RKO (cell line): ENCODE results near the gene CCDC121.
A peak's percentile ranks its signal among the peaks of the same experiment; 100 is the strongest.
"Not testable (repeated sequence)": the region's sequence is repeated elsewhere in the genome, so short reads cannot be mapped to it uniquely, and the experiment has no call there.

ENCODE experiments used
- DNase-seq: peaks from one replicate; pipeline ENCODE4 v3.0.0-alpha.2; 2016; ENCODE audit warnings: low spot score

CCDC121 gene

DNA sequence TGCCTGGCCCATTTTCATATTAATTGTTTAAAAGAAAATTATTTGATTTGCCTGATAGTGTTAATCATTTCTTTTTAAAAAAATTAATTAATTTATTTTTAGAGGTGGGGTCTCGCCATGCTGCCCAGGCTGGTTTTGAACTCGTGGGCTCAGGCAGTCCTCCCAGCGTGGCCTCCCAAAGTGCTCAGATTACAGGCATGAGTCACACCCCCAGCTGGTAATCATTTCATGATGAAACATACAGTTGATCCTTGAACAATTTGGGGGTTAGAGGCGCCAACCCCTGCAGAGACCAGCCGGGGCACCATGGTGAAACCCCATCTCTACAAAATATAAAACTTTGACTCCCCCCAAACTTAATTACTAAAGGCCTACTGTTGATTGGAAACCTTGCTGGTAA lies 8.0 kb upstream of the CCDC121 start:
- DNase-seq: peak; percentile 38

GRCh38 chr2:27634291-27634690 lies 5.5 kb upstream of the CCDC121 start:
- no peak for DNase-seq

DNA sequence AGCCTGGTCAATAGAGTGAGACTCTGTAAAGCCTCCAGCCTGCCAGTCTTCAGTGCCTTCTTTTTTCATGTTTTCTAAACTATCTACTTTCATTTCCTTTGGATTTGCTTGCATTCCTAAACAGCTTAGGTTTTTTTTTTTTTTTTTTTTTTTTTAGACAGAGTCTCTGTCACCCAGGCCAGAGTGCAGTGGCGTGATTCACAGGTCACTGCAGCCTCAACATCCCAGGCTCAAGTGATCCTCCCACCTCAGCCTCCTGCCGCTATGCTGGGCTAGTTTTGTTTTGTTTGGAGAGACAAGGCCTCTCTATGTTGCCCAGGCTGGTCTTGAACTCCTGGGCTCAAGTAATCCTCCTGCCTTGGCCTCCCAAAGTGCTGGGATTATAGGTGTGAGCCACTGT lies 1.4 kb upstream of the CCDC121 start:
- DNase-seq: not testable (repeated sequence)

GRCh38 chr2:27627963-27628766 lies 647 bp downstream of the CCDC121 start:
- DNase-seq: peak; percentile 92

- not testable (repeated sequence) for DNase-seq
Observed at GRCh38 chr2:27626921-27627320, 1.9 kb downstream of the CCDC121 start.

- DNase-seq: not testable (repeated sequence)
Observed at GRCh38 chr2:27626323-27626722, 2.5 kb downstream of the CCDC121 start.

- no peak for DNase-seq
Observed at GRCh38 chr2:27624943-27625342, 3.9 kb downstream of the CCDC121 start.

- DNase-seq: peak; percentile 40
Observed at GRCh38 chr2:27622921-27623384, 5.9 kb downstream of the CCDC121 start.

DNA sequence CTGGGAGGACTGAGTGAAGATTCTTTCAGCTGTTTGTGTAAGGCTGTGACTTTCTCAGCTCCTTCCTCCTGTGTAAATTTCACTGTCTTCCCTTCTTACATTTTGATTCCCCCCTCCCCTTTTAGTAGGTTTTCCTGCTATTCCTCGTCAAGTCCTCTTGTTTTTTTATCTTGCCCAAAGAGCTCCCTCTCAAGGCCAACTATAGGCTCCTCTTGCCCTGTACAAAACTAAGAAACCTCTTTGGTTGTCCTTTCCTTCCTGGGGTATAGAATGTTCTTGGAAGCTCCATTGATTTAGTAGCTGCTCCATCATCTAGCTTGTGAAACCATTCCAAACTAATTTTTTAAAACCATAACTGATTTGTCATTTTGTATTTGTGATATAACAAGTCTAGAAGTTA lies 7.3 kb downstream of the CCDC121 start:
- DNase-seq: no peak

DNA sequence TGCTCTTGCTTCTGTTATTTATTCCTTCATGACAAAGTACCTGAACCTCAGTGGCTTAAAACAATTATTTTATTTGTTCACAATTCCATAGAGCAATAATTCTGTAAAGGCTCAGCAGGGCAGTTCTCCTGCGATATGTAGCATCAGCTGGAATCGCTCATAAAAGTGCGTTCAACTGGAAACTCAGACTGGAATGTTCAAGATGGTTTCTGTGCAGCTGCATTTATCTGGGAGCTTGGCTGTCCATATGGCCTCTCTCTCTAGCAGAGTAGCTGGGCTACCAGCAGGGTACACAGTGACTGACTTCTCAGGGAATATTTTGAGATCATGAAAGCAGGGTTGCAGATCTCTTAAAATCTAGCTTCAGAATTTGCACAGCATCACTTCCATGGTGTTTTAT lies 13.5 kb downstream of the CCDC121 start:
- no peak for DNase-seq

DNA sequence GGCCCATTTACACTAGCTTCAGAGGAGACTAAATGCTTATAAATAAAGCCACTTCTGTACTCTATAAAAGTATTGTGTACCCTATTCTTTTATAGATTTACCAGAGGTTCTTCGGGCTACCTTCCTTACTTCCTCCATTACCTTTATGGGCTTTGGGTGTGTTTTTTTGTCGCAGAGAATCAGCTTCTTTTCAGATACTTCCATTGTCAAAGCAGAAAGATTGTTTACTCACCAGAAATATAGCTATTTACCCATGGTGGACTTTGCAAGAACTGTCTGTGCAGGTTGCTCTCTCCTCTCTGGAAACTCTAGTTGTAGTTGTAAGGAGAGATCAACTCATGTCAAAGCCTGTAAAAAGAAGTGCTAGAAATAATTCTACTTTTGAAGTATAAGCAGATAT lies 14.8 kb downstream of the CCDC121 start:
- DNase-seq: no peak

DNA sequence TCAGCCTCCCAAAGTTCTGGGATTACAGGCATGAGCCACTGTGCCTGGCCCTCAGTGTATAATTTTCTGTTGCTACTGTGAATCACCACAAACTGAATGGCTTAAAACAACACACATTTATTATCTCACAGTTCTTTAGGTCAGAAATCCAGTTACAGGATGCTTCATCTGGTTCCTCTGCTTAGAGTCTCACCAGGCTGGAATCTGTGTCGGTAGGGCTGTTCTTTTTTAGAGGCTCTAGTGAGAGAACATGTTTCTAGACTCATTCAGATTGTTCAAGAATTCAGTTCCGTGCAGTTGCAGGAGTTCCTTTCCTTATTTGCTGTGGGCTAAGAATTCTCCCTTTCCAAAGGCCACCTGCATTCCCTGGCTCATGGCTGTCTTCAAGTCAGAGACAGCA lies 22.2 kb downstream of the CCDC121 start:
- no peak for DNase-seq

GRCh38 chr2:27596627-27597026 lies 32.2 kb downstream of the CCDC121 start:
- no peak for DNase-seq

GRCh38 chr2:27595412-27595811 lies 33.4 kb downstream of the CCDC121 start:
- not testable (repeated sequence) for DNase-seq

- DNase-seq: not testable (repeated sequence)
Observed at GRCh38 chr2:27594020-27594703, 34.6 kb downstream of the CCDC121 start.

DNA sequence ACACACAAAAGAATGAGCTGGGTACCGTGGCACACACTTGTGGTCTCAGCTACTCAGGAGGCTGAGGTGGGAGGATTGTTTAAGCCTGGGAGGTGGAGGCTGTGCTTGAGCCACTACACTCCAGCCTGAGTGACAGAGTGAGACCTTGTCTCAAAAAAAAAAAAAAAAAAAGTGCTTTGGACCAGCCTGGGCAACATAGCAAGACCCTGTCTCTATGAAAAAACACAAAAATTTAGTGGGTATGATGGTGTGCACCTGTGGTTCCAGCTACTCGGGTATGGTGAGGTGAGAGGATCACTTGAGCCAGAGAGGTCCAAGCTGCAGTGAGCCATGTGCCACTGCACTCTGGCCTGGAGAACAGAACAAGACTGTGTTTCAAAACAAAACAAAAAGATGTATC lies 35.6 kb downstream of the CCDC121 start:
- no peak for DNase-seq

GRCh38 chr2:27591745-27592144 lies 37.1 kb downstream of the CCDC121 start:
- no peak for DNase-seq

DNA sequence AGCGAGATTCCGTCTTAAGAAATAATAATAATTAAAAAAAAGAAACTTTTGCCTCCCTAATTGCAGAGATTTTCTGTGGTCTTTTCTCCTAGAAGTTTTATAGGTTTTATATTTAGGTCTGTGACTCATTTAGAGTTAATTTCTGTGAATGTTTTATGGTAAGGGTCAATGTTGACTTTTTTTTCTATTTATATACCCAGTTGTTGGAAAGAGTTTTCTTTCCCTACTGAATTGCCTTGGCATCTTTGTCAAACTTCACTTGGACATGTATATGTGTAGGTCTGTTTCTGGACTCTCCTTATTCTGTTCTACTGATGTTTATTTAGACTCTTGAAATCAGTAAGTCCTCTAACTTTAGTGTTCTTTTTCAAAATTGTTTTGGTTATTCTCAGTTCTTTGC lies 40.5 kb downstream of the CCDC121 start:
- no peak for DNase-seq

- no peak for DNase-seq
Observed at GRCh38 chr2:27587025-27587424, 41.8 kb downstream of the CCDC121 start.

DNA sequence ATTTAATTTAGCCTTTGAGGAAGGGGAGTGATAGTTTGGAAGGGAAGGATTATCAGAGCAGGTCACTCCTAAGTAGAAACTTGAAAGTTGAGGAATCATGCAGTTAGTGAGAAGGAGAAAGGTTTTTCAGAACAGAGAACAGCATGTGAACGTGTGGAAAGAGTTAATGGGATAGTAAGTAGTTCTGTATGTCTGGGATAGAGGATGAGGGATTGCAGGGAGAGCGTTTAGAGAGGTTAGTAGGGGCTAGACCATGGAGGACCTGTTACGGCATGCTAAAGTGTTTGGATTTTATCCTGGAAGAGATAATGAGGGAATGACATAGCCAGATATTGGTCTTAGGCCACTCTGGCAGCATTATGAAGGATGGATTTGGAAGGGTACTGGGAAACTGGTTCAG lies 44.2 kb downstream of the CCDC121 start:
- DNase-seq: peak; percentile 14

DNA sequence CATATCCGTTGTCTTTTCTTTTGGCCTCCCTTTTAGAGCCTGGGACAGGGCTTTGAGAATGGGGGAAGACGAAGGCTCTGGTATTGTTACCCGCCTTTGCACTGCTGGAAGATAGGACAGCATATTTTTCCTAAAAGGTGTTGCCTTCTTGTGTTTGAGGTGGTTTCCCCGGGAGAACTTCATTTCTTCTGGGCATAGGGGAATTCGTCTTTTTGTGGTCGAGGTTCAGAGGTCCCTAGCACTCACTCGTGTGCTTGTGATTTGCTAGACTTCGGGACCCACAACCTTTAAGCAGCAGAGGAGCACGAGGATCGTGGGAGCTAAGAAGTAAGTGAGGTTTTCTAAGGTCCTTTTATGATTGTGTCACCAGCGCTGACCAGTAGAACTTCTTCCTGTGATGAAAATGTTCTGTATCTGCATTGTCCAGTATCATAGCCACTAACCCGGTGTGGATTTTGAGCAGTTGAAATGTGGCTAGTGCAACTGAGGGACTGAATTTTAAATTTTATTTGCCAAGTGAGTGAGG lies 45.4 kb downstream of the CCDC121 start:
- peak; percentile 63 for DNase-seq

DNA sequence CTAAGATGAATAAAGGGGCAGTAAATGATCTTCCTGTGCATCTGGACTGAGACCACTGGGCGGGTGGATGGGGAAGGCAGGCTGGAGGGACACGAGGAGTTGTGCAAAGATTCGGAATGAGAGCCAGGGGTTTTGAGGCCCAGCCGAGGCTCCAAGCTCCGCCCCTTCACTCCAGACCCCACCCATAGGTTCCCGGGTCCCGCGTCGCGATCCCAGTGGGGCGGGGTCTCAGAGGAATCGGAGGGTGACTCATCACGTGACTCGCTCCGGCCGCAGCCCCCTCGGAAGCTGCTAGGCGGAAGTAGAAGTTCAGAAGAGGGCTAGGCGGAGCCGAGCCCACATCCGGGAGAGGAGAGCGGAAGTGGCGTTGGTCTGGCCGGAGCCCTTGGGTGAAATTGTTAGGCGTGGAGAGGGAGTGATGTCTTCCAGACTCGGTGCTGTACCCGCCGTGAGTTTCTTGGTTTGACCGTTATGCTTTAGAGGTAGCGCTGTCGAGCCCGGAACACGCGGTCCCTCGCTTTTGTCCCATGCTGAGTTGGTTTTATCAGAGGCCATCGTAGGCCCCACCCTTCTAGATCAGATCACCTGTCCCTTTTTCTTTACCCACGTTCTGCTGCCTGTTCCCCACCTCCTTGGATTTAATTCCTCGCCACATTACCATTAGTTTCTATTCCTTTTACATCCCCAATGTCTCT lies 46.0 kb downstream of the CCDC121 start, which contains the start of gene ZNF512:
Gene ZNF512 (plus strand): TSS at position 348 of the 695 bp plus-strand sequence. CDS start 71 bp downstream, at position 419.
- DNase-seq: peak; percentile 96
